GM12878 (cell line): ENCODE data around the gene C8G. TPM values are rescaled to one million over a fixed set of nuclear protein-coding genes. Genes with fewer than 3 reads are reported as not detected.

Experiments
- ATAC-seq: fragments of 200-7000 bp; cut with Tn5 transposase; 3 replicates; pipeline ENCODE4 v1.9.1; 2020; ENCODE audit warnings: mild to moderate bottlenecking, moderate library complexity
- BruUV-seq: library from RNA; stranded (reverse); fragments of 400-500 nt; replicated peaks from 2 replicates; lab custom pipeline; 2021; lab: Mats Ljungman, UMichigan
- CTCF ChIA-PET: fragments of 300-600 bp; sonication (Branson Sonifier 250); formaldehyde crosslinking; extraction: SDS; loops from one replicate; lab custom pipeline; 2021; ENCODE audit warnings: inconsistent platforms; lab: Yijun Ruan, JAX
- POLR2A ChIA-PET: fragments of 350-600 bp; formaldehyde crosslinking; extraction: SDS; loops from one replicate; lab custom pipeline; 2021; ENCODE audit warnings: inconsistent platforms; lab: Charles Lee
- RAD21 ChIA-PET: fragments of 300-600 bp; sonication (Branson Sonifier 250); formaldehyde crosslinking; loops from one replicate; lab custom pipeline; 2023; ENCODE audit warnings: antibody characterized with exemption; ENCODE audit not compliant: unreplicated experiment; lab: Charles Lee
- SMC1A ChIA-PET: fragments of 300-600 bp; sonication (Branson Sonifier 250); formaldehyde crosslinking; loops from one replicate; lab custom pipeline; 2023; ENCODE audit not compliant: unreplicated experiment, uncharacterized antibody; lab: Charles Lee
- DNase-seq: peaks from one replicate; pipeline ENCODE4 v3.0.0-alpha.2; 2011; ENCODE audit warnings: low read depth, low spot score
- FAIRE-seq: peaks from 3 replicates; lab custom pipeline; 2011; peaks lifted over from hg19 to GRCh38; lab: Jason Lieb, UNC
- H2AFZ ChIP-seq: 2 replicates; pipeline ENCODE4 v1.6.0; 2011; ENCODE audit warnings: low read depth, low read length, control low read depth; ENCODE audit not compliant: control insufficient read depth
- H3K27ac ChIP-seq: 2 replicates; pipeline ENCODE4 v1.5.1; 2011; ENCODE audit warnings: control low read depth; ENCODE audit not compliant: control insufficient read depth, insufficient read depth
- H3K27me3 ChIP-seq, 2 experiments: replicated peaks in 1 of 2; 2 replicates each; pipeline versions ENCODE4 v1.6.0 to v1.6.1; 2011; ENCODE audit warnings: low read length in 1 of 2; ENCODE audit not compliant: control insufficient read depth in 2 of 2, insufficient read depth in 2 of 2
- H3K36me3 ChIP-seq, 2 experiments: 2 replicates each; pipeline ENCODE4 v1.5.1; 2011; ENCODE audit warnings: low read length in 1 of 2; ENCODE audit not compliant: control insufficient read depth in 2 of 2, insufficient read depth in 2 of 2
- H3K4me1 ChIP-seq: 2 replicates; pipeline ENCODE4 v1.6.1; 2011; ENCODE audit warnings: mild to moderate bottlenecking, low read length, moderate library complexity, mixed read lengths; ENCODE audit not compliant: control insufficient read depth, insufficient read depth
- H3K4me2 ChIP-seq: 2 replicates; pipeline ENCODE4 v1.6.0; 2011; ENCODE audit warnings: control low read depth; ENCODE audit not compliant: control insufficient read depth, insufficient read depth
- H3K4me3 ChIP-seq: fragments of 200-600 bp; sonication (generic); 2 replicates; pipeline ENCODE4 v1.5.1; 2016
- H3K79me2 ChIP-seq: 2 replicates; pipeline ENCODE4 v1.6.0; 2011; ENCODE audit warnings: low read length; ENCODE audit not compliant: control insufficient read depth, insufficient read depth
- H3K9ac ChIP-seq: 2 replicates; pipeline ENCODE4 v1.8.0; 2011; ENCODE audit warnings: low read length, control low read depth, mixed read lengths; ENCODE audit not compliant: control insufficient read depth, insufficient read depth
- H3K9me3 ChIP-seq: replicated peaks from 3 replicates; pipeline ENCODE4 v1.5.1; 2011; ENCODE audit warnings: mild to moderate bottlenecking, low read length; ENCODE audit not compliant: control insufficient read depth, insufficient read depth
- H4K20me1 ChIP-seq: 2 replicates; pipeline ENCODE4 v1.6.0; 2011; ENCODE audit not compliant: control insufficient read depth, insufficient read depth
- CREM ChIP-seq: IDR thresholded peaks from 2 replicates; pipeline ENCODE4 v1.6.1; 2014; ENCODE audit warnings: antibody characterized with exemption, low read depth
- IKZF1 ChIP-seq: fragments of 450-650 bp; conservative IDR thresholded peaks from 2 replicates; pipeline ENCODE4 v1.6.1; 2017; ENCODE audit warnings: antibody characterized with exemption, mild to moderate bottlenecking
- TCF3 ChIP-seq: IDR thresholded peaks from 2 replicates; pipeline ENCODE4 v1.6.1; 2012; ENCODE audit warnings: low read depth, mild to moderate bottlenecking, low read length, borderline replicate concordance; ENCODE audit not compliant: insufficient read depth
- WGBS: methylation state at CpG from one replicate; pipeline ENCODE4 v1.1.6; 2016; ENCODE audit warnings: low lambda C conversion rate; ENCODE audit not compliant: insufficient replicate concordance, insufficient coverage; ENCODE audit errors: missing lambda C conversion rate; 5-methylcytosine and 5-hydroxymethylcytosine counted together
- in situ Hi-C: fragments of 300-500 bp; cut with MboI; formaldehyde crosslinking; loops from 9 replicates; pipeline ENCODE4 v1.14.3; 2018; ENCODE audit warnings: mixed read lengths
- intact Hi-C: fragments of 100-400 bp; cut with micrococcal nuclease; formaldehyde crosslinking; loops from one replicate; pipeline ENCODE4 v1.14.2; 2022; ENCODE audit not compliant: unreplicated experiment
- polyA plus RNA-seq, 11 experiments: library from polyadenylated mRNA; depleted of rRNA in 4 of 11; unstranded in 6 of 11; stranded (reverse) in 5 of 11; fragments of >200 nt; fragmentation: Nextera tagmentation in 4 of 11; fragmentation: Illumina TruSeq in 1 of 11; extraction: Ambion mirVana in 4 of 11; extraction: Trizol in 1 of 11; gene quantifications; 1 replicate in 1 of 11; 2 replicates in 10 of 11; pipeline versions ENCODE4 v1.2.1 to v1.2.3, GENCODE V29; 2011 to 2016; ENCODE audit warnings: inconsistent platforms in 2 of 11, missing spikeins in 2 of 11, low read depth in 1 of 11
- total RNA-seq, 4 experiments: library from RNA; depleted of rRNA in 3 of 4; stranded (reverse); fragments of >200 nt in 3 of 4; fragmentation: Illumina TruSeq in 1 of 4; extraction: Trizol in 1 of 4; gene quantifications; 2 replicates each; pipeline versions ENCODE4 v1.2.1 to v1.2.3, GENCODE V29; 2013 to 2021
- TF ChIP-seq, protein P1 (sequence below): fragments of 450-650 bp; IDR thresholded peaks from 2 replicates; pipeline ENCODE4 v1.6.1; 2016; ENCODE audit warnings: mild to moderate bottlenecking

C8G gene
- total and polyA plus RNA-seq, 10 of the 15 experiments (the other 5 are each of a cell fraction or from before 2014, with no cell fraction given): 0.26 to 0.69 (median 0.50) TPM; not detected in 7

DNA sequence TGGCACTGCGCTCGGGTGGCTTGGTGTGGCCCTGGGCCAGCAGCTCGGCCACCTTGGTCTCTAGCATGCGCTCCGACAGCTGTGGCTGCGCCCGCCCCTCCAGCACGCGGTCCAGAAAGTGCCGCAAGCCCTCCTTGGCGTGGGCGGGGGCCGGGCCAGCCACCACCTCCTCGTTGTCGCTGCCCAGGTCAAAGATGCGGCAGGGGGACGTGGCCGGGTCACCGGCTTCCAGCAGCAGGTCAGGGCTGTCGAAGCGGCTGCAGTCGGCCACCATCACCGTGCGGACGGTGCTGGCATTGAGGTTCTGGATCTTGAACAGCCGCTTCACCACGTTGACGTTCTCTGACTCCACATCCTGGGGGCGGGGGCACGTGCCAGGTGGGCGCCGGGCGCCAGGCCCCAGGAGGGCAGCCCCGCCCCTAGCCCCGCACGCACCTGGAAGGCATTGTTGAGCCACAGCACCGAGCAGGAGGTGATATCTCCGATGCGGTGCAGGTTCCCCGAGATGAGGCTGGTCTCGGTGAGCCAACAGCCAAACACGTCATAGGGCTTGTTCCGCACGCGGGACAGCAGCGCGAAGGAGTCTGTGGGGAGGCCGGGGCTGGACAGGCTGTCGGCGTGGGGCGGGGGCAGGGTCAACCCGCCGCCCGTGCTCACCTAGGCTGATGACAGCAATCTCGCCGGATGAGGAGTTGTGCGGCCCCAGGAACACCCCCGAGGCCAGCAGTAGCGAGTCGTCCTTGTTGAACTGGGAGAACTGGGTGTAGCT, 2.7 kb upstream of the C8G start:
- Histone ChIP-seq H3K36me3 (peaks cover 2 to 26% of the 10 kb centered on the region in 2 experiments; a peak in 3 of 4 replicates), H3K27ac (no peak overlapping the region), H2AFZ (no peak overlapping the region), H3K79me2 (peaks cover 19% of the 10 kb centered on the region), H3K4me1 (peaks cover 4% of the 10 kb centered on the region), H3K27me3 (no peaks in the 10 kb centered on the region), H3K9me3 (no peaks in the 10 kb centered on the region)
- POLR2A ChIA-PET: no interaction called here
- DNase-seq (no peak), ATAC-seq (no peak)
- TSS peak; percentile 51 for BruUV-seq
- SMC1A ChIA-PET: no interaction called here
- intact Hi-C loops: loop anchor here (5.0 to 10.0 kb wide), 2 partner anchors 90 to 147 kb away; partner anchors contain the start of genes CCDC183, MAMDC4 and TMEM141
- CTCF ChIA-PET: interaction anchor here (2.5 kb wide), 1 partner anchor 99 kb away, joined by 12 read pairs; the partner anchor contains the start of gene AJM1
- 96% methylated on average over 49 of the region's 60 CpGs for WGBS
- in situ Hi-C loops: no loop called here
- TF ChIP-seq, protein P1, sequence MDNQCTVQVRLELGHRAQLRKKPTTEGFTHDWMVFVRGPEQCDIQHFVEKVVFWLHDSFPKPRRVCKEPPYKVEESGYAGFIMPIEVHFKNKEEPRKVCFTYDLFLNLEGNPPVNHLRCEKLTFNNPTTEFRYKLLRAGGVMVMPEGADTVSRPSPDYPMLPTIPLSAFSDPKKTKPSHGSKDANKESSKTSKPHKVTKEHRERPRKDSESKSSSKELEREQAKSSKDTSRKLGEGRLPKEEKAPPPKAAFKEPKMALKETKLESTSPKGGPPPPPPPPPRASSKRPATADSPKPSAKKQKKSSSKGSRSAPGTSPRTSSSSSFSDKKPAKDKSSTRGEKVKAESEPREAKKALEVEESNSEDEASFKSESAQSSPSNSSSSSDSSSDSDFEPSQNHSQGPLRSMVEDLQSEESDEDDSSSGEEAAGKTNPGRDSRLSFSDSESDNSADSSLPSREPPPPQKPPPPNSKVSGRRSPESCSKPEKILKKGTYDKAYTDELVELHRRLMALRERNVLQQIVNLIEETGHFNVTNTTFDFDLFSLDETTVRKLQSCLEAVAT: 0 out of 2 replicates have a peak, but pooled peaks have one; percentile 42
- no peak for TF ChIP-seq CREM
- TF ChIP-seq, all 136 proteins: peak for 1
- H3K4me2 ChIP-seq: no peak overlapping the region
- 0 out of 2 replicates have a peak overlapping the region, but pooled peaks have one; percentile 16 for H3K4me3 ChIP-seq
- RAD21 ChIA-PET: no interaction called here
- no peaks in the 10 kb centered on the region for H4K20me1 ChIP-seq
- FAIRE-seq: no peak
- H3K9ac ChIP-seq: no peak overlapping the region

DNA sequence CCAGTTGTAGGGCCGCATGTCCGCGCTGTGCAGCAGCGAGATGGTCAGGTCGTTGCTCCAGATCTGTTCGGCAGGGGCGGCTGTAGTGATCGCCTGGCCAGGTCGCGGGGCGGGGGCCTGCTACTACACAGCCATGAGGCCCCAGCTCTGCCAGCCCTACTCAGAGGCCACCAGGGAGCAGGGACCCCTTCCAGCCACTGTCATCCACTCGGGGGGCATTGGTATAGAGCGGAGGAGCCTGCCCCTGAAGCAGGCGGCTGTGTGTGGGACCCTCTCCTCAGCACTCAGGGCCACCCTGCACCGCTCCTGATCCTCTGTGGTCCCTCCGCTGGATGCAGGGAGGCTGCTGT, 2.2 kb upstream of the C8G start:
- Histone ChIP-seq H3K9ac (no peak overlapping the region), H3K27ac (no peak overlapping the region), H3K27me3 (no peaks in the 10 kb centered on the region), H3K4me1 (peaks cover 4% of the 10 kb centered on the region), H3K4me3 (peak overlapping the region; percentile 98), H3K79me2 (peaks cover 19% of the 10 kb centered on the region), H3K36me3 (peaks cover 2 to 26% of the 10 kb centered on the region in 2 experiments; a peak in 3 of 4 replicates), H2AFZ (no peak overlapping the region), H3K4me2 (peak overlapping the region; percentile 81), H4K20me1 (no peaks in the 10 kb centered on the region), H3K9me3 (no peaks in the 10 kb centered on the region)
- WGBS: 95% methylated on average over 16 of the region's 16 CpGs
- POLR2A ChIA-PET: interaction anchor here (2.5 kb wide), 1 partner anchor 57 kb away, joined by 6 read pairs; the partner anchor contains the start of gene TRAF2
- TF ChIP-seq TCF3: no peak
- no peak for TF ChIP-seq IKZF1
- BruUV-seq: no TSS peak
- CTCF ChIA-PET: interaction anchor here (2.5 kb wide), 1 partner anchor 100 kb away, joined by 12 read pairs; the partner anchor contains the start of gene AJM1
- RAD21 ChIA-PET: no interaction called here
- ATAC-seq (no peak), DNase-seq (no peak), FAIRE-seq (no peak)
- intact Hi-C loops (loop anchor here (5.0 to 10.0 kb wide), 2 partner anchors 91 to 148 kb away; partner anchors contain the start of genes CCDC183, MAMDC4 and TMEM141), in situ Hi-C loops (no loop called here)
- SMC1A ChIA-PET: no interaction called here
